Endothelial cell of umbilical vein (primary cell): ENCODE data around the gene GUCY1A1. TPM values are rescaled to one million over a fixed set of nuclear protein-coding genes. Genes with fewer than 3 reads are reported as not detected.

Experiments used
- BruUV-seq: library from RNA; stranded (reverse); fragments of 400-500 nt; replicated peaks from 2 replicates; lab custom pipeline; 2021; lab: Mats Ljungman, UMichigan
- CTCF ChIA-PET: fragments of 300-600, 350-600 bp; sonication (Branson Sonifier 250); formaldehyde crosslinking; loops from one replicate; lab custom pipeline; 2021; ENCODE audit warnings: antibody characterized with exemption, inconsistent platforms; lab: Charles Lee
- POLR2A ChIA-PET: fragments of 300-600, 350-600 bp; sonication (Branson Sonifier 250); formaldehyde crosslinking; loops from one replicate; lab custom pipeline; 2021; ENCODE audit warnings: antibody characterized with exemption, inconsistent platforms; lab: Charles Lee
- DNase-seq: peaks from one replicate; pipeline ENCODE4 v3.0.0-alpha.2; 2011; ENCODE audit warnings: low read depth, low spot score
- FAIRE-seq: peaks from 2 replicates; lab custom pipeline; 2011; peaks lifted over from hg19 to GRCh38; lab: Jason Lieb, UNC
- H2AFZ ChIP-seq: 2 replicates; pipeline ENCODE4 v1.6.0; 2012; ENCODE audit warnings: low read depth, low read length, control low read depth, inconsistent platforms
- H3K27ac ChIP-seq: 2 replicates; pipeline ENCODE4 v1.5.1; 2011; ENCODE audit warnings: low read depth, mild to moderate bottlenecking, control low read depth, low read length, moderate library complexity; ENCODE audit not compliant: insufficient read depth
- H3K27me3 ChIP-seq, 2 experiments: 2 replicates each; pipeline versions ENCODE4 v1.6.0 to v1.6.1; 2011; ENCODE audit warnings: low read length in 2 of 2, mixed read lengths in 1 of 2; ENCODE audit not compliant: control insufficient read depth in 2 of 2, insufficient read depth in 2 of 2
- H3K36me3 ChIP-seq, 2 experiments: 2 replicates in 1 of 2; 3 replicates in 1 of 2; pipeline ENCODE4 v1.5.1; 2011; ENCODE audit warnings: low read length in 2 of 2, mild to moderate bottlenecking in 1 of 2, moderate library complexity in 1 of 2; ENCODE audit not compliant: control insufficient read depth in 2 of 2, insufficient read depth in 2 of 2; ENCODE audit errors: extremely low read depth in 1 of 2
- H3K4me1 ChIP-seq: 3 replicates; pipeline ENCODE4 v1.5.1; 2011; ENCODE audit warnings: mild to moderate bottlenecking, low read length; ENCODE audit not compliant: control insufficient read depth, insufficient read depth; ENCODE audit errors: extremely low read depth
- H3K4me2 ChIP-seq: 2 replicates; pipeline ENCODE4 v1.6.1; 2011; ENCODE audit warnings: low read length, control low read depth, mixed read lengths; ENCODE audit not compliant: insufficient read depth
- H3K4me3 ChIP-seq, 3 experiments: fragments of 200-600 bp in 1 of 3; sonication (generic), shearing (Covaris generic) in 1 of 3; replicated peaks in 1 of 3; 2 replicates each; pipeline ENCODE4 v1.5.1; 2011 to 2016; ENCODE audit warnings: control low read depth in 3 of 3, low read length in 3 of 3, mild to moderate bottlenecking in 2 of 3, inconsistent platforms in 1 of 3, low read depth in 1 of 3, moderate library complexity in 1 of 3; ENCODE audit not compliant: insufficient read depth in 1 of 3
- H3K79me2 ChIP-seq: 2 replicates; pipeline ENCODE4 v1.6.0; 2012; ENCODE audit warnings: low read length, inconsistent platforms; ENCODE audit not compliant: control insufficient read depth, insufficient read depth
- H3K9ac ChIP-seq: replicated peaks from 2 replicates; pipeline ENCODE3; 2011; ENCODE audit warnings: low read length, control low read depth; ENCODE audit not compliant: insufficient read depth; ENCODE audit errors: extremely low read depth
- H3K9me1 ChIP-seq: replicated peaks from 3 replicates; pipeline ENCODE4 v1.6.0; 2011; ENCODE audit warnings: mild to moderate bottlenecking, low read length; ENCODE audit not compliant: control insufficient read depth, insufficient read depth; ENCODE audit errors: extremely low read depth
- H3K9me3 ChIP-seq: replicated peaks from 2 replicates; pipeline ENCODE4 v1.5.1; 2012; ENCODE audit warnings: low read length, inconsistent platforms; ENCODE audit not compliant: control insufficient read depth, insufficient read depth
- H4K20me1 ChIP-seq: replicated peaks from 2 replicates; pipeline ENCODE3; 2011; ENCODE audit warnings: mild to moderate bottlenecking, low read length; ENCODE audit not compliant: control insufficient read depth, insufficient read depth; ENCODE audit errors: extremely low read depth
- CTCF ChIP-seq, 2 donors: IDR thresholded peaks; 1 replicate in 1 of 2; 2 replicates in 1 of 2; pipeline ENCODE4 v1.5.1; 2011; ENCODE audit warnings: low read length in 2 of 2, mild to moderate bottlenecking in 2 of 2, moderate library complexity in 2 of 2, control low read depth in 1 of 2, inconsistent platforms in 1 of 2, low read depth in 1 of 2; ENCODE audit not compliant: insufficient read depth in 1 of 2; ENCODE audit errors: extremely low read depth in 1 of 2
- EZH2 ChIP-seq: IDR thresholded peaks from 2 replicates; pipeline ENCODE4 v1.6.1; 2012; ENCODE audit warnings: borderline replicate concordance, low read depth, mild to moderate bottlenecking, moderate library complexity, low read length, inconsistent platforms; ENCODE audit not compliant: severe bottlenecking
- FOS ChIP-seq: IDR thresholded peaks from 2 replicates; pipeline ENCODE4 v1.6.1; 2011; ENCODE audit warnings: mild to moderate bottlenecking, low read length, moderate library complexity, borderline replicate concordance; ENCODE audit not compliant: insufficient read depth
- GATA2 ChIP-seq: IDR thresholded peaks from 2 replicates; pipeline ENCODE4 v1.7.0; 2011; ENCODE audit warnings: low read depth, mild to moderate bottlenecking, moderate library complexity, mixed read lengths, low read length; ENCODE audit not compliant: insufficient read length, insufficient read depth
- JUN ChIP-seq: IDR thresholded peaks from 2 replicates; pipeline ENCODE4 v1.6.1; 2011; ENCODE audit warnings: borderline replicate concordance, low read depth; ENCODE audit not compliant: insufficient read length, insufficient read depth
- MAX ChIP-seq: IDR thresholded peaks from 2 replicates; pipeline ENCODE4 v1.6.1; 2011; ENCODE audit not compliant: insufficient read depth, insufficient read length
- MYC ChIP-seq: IDR thresholded peaks from one replicate; pipeline ENCODE4 v1.6.1; 2011; ENCODE audit warnings: mild to moderate bottlenecking, low read depth, low read length
- POLR2A ChIP-seq: IDR thresholded peaks from 2 replicates; pipeline ENCODE4 v1.6.1; 2012; ENCODE audit warnings: low read depth, mild to moderate bottlenecking, control low read depth, low read length
- POLR2AphosphoS5 ChIP-seq: IDR thresholded peaks from 2 replicates; pipeline ENCODE4 v1.6.1; 2012; ENCODE audit warnings: low read depth, mild to moderate bottlenecking, control low read depth, low read length, moderate library complexity; ENCODE audit not compliant: insufficient read depth
- dilution Hi-C: fragments of 300-500 bp; cut with MboI; formaldehyde crosslinking; loops from one replicate; pipeline ENCODE4 v1.15.0; 2019; ENCODE audit warnings: low sequenced_read_pairs; ENCODE audit not compliant: extremely low pct_ligation_motif_present
- intact Hi-C: fragments of 100-400 bp; cut with micrococcal nuclease; formaldehyde crosslinking; loops from one replicate; pipeline ENCODE4 v1.10.0; 2022
- polyA plus RNA-seq, 4 experiments: library from polyadenylated mRNA; depleted of rRNA in 3 of 4; stranded (reverse) in 3 of 4; unstranded in 1 of 4; fragments of >200 nt; gene quantifications; 2 replicates each; pipeline versions ENCODE4 v1.2.1 to v1.2.3, GENCODE V29; 2011 to 2012; ENCODE audit warnings: missing spikeins in 1 of 4
- total RNA-seq: library from RNA; stranded (reverse); gene quantifications from 2 replicates; pipeline ENCODE4 v1.2.3, GENCODE V29; 2021

Gene GUCY1A1
- total and polyA plus RNA-seq, 2 donors (not counting 3 experiments of a cell fraction or from before 2014, with no cell fraction given) = 1.3 to 4.4 TPM

GRCh38 chr4:155624478-155624877 lies 42.2 kb upstream of the GUCY1A1 start:
- intact Hi-C loops (no loop called here), dilution Hi-C loops (no loop called here)
- Histone ChIP-seq H3K27me3 (no peaks in the 10 kb centered on the region), H3K4me3 (no peak overlapping the region), H4K20me1 (no peaks in the 10 kb centered on the region), H3K4me1 (peaks cover 9% of the 10 kb centered on the region), H3K36me3 (no peaks in the 10 kb centered on the region), H3K9ac (no peak overlapping the region), H3K4me2 (no peak overlapping the region), H3K79me2 (no peaks in the 10 kb centered on the region), H3K9me1 (no peaks in the 10 kb centered on the region), H2AFZ (no peak overlapping the region), H3K27ac (no peak overlapping the region), H3K9me3 (no peaks in the 10 kb centered on the region)
- DNase-seq (no peak), FAIRE-seq (no peak)
- BruUV-seq = no TSS peak
- ChIA-PET POLR2A (interaction anchor here (0.7 kb wide), 1 partner anchor 11 kb away, joined by 4 read pairs; no protein-coding TSS in a partner anchor), CTCF (no interaction called here)
- TF ChIP-seq FOS (no peak), EZH2 (no peak), JUN (no peak), CTCF (IDR thresholded peaks at IDR 0.05; ENCODE audit: extremely low read depth in 1 of 2, insufficient read depth in 1 of 2, low read depth in 1 of 2, low read length in 2 of 2) (no peak), POLR2AphosphoS5 (no peak), MAX (no peak), POLR2A (no peak), MYC (no peak), GATA2 (no peak)
